NCI-H146 treated with DMSO at 0.1 percent for 48 hours (cell line): ENCODE measurements around the gene MRPL37.
"Not testable (repeated sequence)": the region's sequence is repeated elsewhere in the genome, so short reads cannot be mapped to it uniquely, and the experiment has no call there.

Experiments
- DNase-seq: peaks from one replicate; lab custom pipeline; 2025; ENCODE audit not compliant: unreplicated experiment; lab: John Stamatoyannopoulos, UW

The MRPL37 gene

GRCh38 chr1:54172614-54173599, 27.1 kb upstream of the MRPL37 start:
- no peak for DNase-seq

- DNase-seq = peak; percentile 17
These were observed 26.3 kb upstream of the MRPL37 start for GRCh38 chr1:54173681-54174080.

- DNase-seq = no peak
These were observed 25.9 kb upstream of the MRPL37 start for GRCh38 chr1:54174106-54174505.

GRCh38 chr1:54176621-54177327, 23.2 kb upstream of the MRPL37 start:
- DNase-seq = no peak

GRCh38 chr1:54177726-54178125, 22.2 kb upstream of the MRPL37 start:
- no peak for DNase-seq

GRCh38 chr1:54178296-54179070, 21.5 kb upstream of the MRPL37 start:
- no peak for DNase-seq

- DNase-seq = peak; percentile 3
These were observed 19.1 kb upstream of the MRPL37 start for GRCh38 chr1:54180701-54181360.

- DNase-seq = no peak
These were observed 13.9 kb upstream of the MRPL37 start for GRCh38 chr1:54186056-54186455.

- DNase-seq = no peak
These were observed 11.7 kb upstream of the MRPL37 start for GRCh38 chr1:54188291-54188690.

GRCh38 chr1:54190526-54190925, 9.4 kb upstream of the MRPL37 start:
- no peak for DNase-seq

GRCh38 chr1:54191525-54191924, 8.4 kb upstream of the MRPL37 start:
- DNase-seq = no peak

- DNase-seq = no peak
These were observed 6.5 kb upstream of the MRPL37 start for GRCh38 chr1:54193453-54193852.

- DNase-seq = no peak
These were observed 709 bp upstream of the MRPL37 start for GRCh38 chr1:54199151-54199764.

- no peak for DNase-seq
These were observed 591 bp downstream of the MRPL37 start for GRCh38 chr1:54200519-54200997.

GRCh38 chr1:54204199-54204598, 4.2 kb downstream of the MRPL37 start:
- DNase-seq = no peak

GRCh38 chr1:54207287-54207686, 7.3 kb downstream of the MRPL37 start:
- no peak for DNase-seq

- not testable (repeated sequence) for DNase-seq
These were observed 7.9 kb downstream of the MRPL37 start for GRCh38 chr1:54207896-54208295.

GRCh38 chr1:54212872-54213271, 12.9 kb downstream of the MRPL37 start:
- DNase-seq = no peak

- DNase-seq = no peak
These were observed 15.6 kb downstream of the MRPL37 start for GRCh38 chr1:54215523-54215922.
